HepG2 (cell line): ENCODE data around the gene MLYCD. TPM values are rescaled to one million over a fixed set of nuclear protein-coding genes. Genes with fewer than 3 reads are reported as not detected.

Experiments used
- GABPA ChIP-seq, 2 experiments: IDR thresholded peaks; 2 replicates each; pipeline ENCODE4 v1.6.1; 2011 to 2016; ENCODE audit warnings: low read depth in 2 of 2, low read length in 1 of 2, missing biosample characterization in 1 of 2, missing genetic modification characterization in 1 of 2
- GATAD2A ChIP-seq: IDR thresholded peaks from 2 replicates; pipeline ENCODE4 v1.6.1; 2016
- MYC ChIP-seq: sonication (generic); formaldehyde crosslinking; IDR thresholded peaks from 2 replicates; pipeline ENCODE4 v1.9.0; 2021; ENCODE audit warnings: missing genetic modification reagents, borderline replicate concordance
- REPIN1 ChIP-seq: sonication (generic); formaldehyde crosslinking; IDR thresholded peaks from 2 replicates; pipeline ENCODE4 v1.8.0; 2022; ENCODE audit warnings: missing genetic modification reagents, low read depth, mild to moderate bottlenecking, borderline replicate concordance
- RXRB ChIP-seq: IDR thresholded peaks from 2 replicates; pipeline ENCODE4 v1.6.1; 2016; ENCODE audit warnings: borderline replicate concordance, missing genetic modification reagents, missing compliant biosample characterization
- SMYD3 ChIP-seq: sonication (generic); formaldehyde crosslinking; IDR thresholded peaks from 2 replicates; pipeline ENCODE4 v1.8.1; 2023; ENCODE audit warnings: mild to moderate bottlenecking, missing genetic modification reagents
- ZNF138 ChIP-seq: sonication (generic); formaldehyde crosslinking; IDR thresholded peaks from 2 replicates; pipeline ENCODE4 v1.5.0; 2020; ENCODE audit warnings: mild to moderate bottlenecking, low read depth, missing genetic modification reagents
- ZNF143 ChIP-seq: sonication (generic); formaldehyde crosslinking; IDR thresholded peaks from 2 replicates; pipeline ENCODE4 v1.4.0; 2020; ENCODE audit warnings: missing genetic modification reagents
- ZNF225 ChIP-seq: sonication (generic); formaldehyde crosslinking; IDR thresholded peaks from 2 replicates; pipeline ENCODE4 v1.4.0; 2020; ENCODE audit warnings: mild to moderate bottlenecking, missing genetic modification reagents
- ZNF3 ChIP-seq: IDR thresholded peaks from 2 replicates; pipeline ENCODE4 v1.7.0; 2017; ENCODE audit warnings: inconsistent platforms
- ZNF44 ChIP-seq: sonication (generic); formaldehyde crosslinking; IDR thresholded peaks from 2 replicates; pipeline ENCODE4 v1.5.1; 2020; ENCODE audit warnings: mild to moderate bottlenecking, missing genetic modification reagents
- ZNF550 ChIP-seq: sonication (generic); formaldehyde crosslinking; IDR thresholded peaks from 2 replicates; pipeline ENCODE4 v1.4.0; 2020; ENCODE audit warnings: mild to moderate bottlenecking, missing genetic modification reagents, borderline replicate concordance
- ZNF564 ChIP-seq: sonication (generic); formaldehyde crosslinking; IDR thresholded peaks from 2 replicates; pipeline ENCODE4 v1.8.1; 2023; ENCODE audit warnings: mild to moderate bottlenecking, missing genetic modification reagents
- ZNF607 ChIP-seq: sonication (generic); formaldehyde crosslinking; IDR thresholded peaks from 2 replicates; pipeline ENCODE4 v1.5.1; 2020; ENCODE audit warnings: missing genetic modification reagents, mild to moderate bottlenecking, borderline replicate concordance
- ZSCAN25 ChIP-seq: sonication (generic); formaldehyde crosslinking; IDR thresholded peaks from 2 replicates; pipeline ENCODE4 v1.8.0; 2022; ENCODE audit warnings: mild to moderate bottlenecking, missing genetic modification reagents
- polyA plus RNA-seq, 8 experiments: library from polyadenylated mRNA; depleted of rRNA in 3 of 8; stranded (reverse) in 7 of 8; unstranded in 1 of 8; fragments of >200 nt; fragmentation: Illumina TruSeq in 4 of 8; extraction: Trizol in 4 of 8; gene quantifications; 2 replicates each; pipeline versions ENCODE4 v1.2.1 to v1.2.3, GENCODE V29; 2011 to 2016; ENCODE audit warnings: low read depth in 4 of 8, missing spikeins in 1 of 8, mixed read lengths in 1 of 8; ENCODE audit not compliant: insufficient read depth in 1 of 8
- total RNA-seq, 5 experiments: library from RNA; depleted of rRNA; stranded (reverse); fragments of >200 nt; fragmentation: Illumina TruSeq; extraction: Trizol; gene quantifications; 2 replicates each; pipeline ENCODE4 v1.2.3, GENCODE V29; 2016; ENCODE audit warnings: low read depth in 1 of 5
- TF ChIP-seq, protein P1 (sequence below): sonication (generic); formaldehyde crosslinking; IDR thresholded peaks from 2 replicates; pipeline ENCODE4 v1.4.0; 2020; ENCODE audit warnings: missing genetic modification reagents, borderline replicate concordance
- TF ChIP-seq, protein P2 (sequence below): sonication (generic); formaldehyde crosslinking; IDR thresholded peaks from 2 replicates; pipeline ENCODE4 v1.4.0; 2020; ENCODE audit warnings: mild to moderate bottlenecking, missing genetic modification reagents
- TF ChIP-seq, protein P3 (sequence below): sonication (generic); formaldehyde crosslinking; IDR thresholded peaks from 2 replicates; pipeline ENCODE4 v1.5.0; 2020; ENCODE audit warnings: mild to moderate bottlenecking, missing genetic modification reagents

The MLYCD gene
- total and polyA plus RNA-seq, 2 of the 13 experiments (the other 11 are each of a cell fraction or from before 2014, with no cell fraction given) = 1.8 to 4.0 TPM

DNA sequence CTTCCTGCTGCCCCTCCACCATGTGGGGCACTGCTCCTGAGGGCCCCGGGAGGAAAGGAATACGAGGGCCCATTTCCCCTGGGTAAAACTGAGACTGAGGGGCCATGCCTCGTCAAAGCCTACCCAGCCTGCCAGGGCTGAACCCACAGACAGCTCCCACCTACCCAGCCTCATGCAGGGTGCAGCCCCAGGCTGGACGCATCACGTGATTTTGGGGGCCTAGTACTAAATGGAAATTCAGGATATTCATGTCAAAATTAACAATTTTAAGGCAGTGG is 50.7 kb downstream of the MLYCD start (continued):
- TF ChIP-seq, protein P1, sequence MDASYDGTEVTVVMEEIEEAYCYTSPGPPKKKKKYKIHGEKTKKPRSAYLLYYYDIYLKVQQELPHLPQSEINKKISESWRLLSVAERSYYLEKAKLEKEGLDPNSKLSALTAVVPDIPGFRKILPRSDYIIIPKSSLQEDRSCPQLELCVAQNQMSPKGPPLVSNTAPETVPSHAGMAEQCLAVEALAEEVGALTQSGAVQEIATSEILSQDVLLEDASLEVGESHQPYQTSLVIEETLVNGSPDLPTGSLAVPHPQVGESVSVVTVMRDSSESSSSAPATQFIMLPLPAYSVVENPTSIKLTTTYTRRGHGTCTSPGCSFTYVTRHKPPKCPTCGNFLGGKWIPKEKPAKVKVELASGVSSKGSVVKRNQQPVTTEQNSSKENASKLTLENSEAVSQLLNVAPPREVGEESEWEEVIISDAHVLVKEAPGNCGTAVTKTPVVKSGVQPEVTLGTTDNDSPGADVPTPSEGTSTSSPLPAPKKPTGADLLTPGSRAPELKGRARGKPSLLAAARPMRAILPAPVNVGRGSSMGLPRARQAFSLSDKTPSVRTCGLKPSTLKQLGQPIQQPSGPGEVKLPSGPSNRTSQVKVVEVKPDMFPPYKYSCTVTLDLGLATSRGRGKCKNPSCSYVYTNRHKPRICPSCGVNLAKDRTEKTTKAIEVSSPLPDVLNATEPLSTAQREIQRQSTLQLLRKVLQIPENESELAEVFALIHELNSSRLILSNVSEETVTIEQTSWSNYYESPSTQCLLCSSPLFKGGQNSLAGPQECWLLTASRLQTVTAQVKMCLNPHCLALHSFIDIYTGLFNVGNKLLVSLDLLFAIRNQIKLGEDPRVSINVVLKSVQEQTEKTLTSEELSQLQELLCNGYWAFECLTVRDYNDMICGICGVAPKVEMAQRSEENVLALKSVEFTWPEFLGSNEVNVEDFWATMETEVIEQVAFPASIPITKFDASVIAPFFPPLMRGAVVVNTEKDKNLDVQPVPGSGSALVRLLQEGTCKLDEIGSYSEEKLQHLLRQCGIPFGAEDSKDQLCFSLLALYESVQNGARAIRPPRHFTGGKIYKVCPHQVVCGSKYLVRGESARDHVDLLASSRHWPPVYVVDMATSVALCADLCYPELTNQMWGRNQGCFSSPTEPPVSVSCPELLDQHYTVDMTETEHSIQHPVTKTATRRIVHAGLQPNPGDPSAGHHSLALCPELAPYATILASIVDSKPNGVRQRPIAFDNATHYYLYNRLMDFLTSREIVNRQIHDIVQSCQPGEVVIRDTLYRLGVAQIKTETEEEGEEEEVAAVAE = no peak
- no peak for TF ChIP-seq ZNF138 (CRISPR knock-in tag)
- TF ChIP-seq, protein P2, sequence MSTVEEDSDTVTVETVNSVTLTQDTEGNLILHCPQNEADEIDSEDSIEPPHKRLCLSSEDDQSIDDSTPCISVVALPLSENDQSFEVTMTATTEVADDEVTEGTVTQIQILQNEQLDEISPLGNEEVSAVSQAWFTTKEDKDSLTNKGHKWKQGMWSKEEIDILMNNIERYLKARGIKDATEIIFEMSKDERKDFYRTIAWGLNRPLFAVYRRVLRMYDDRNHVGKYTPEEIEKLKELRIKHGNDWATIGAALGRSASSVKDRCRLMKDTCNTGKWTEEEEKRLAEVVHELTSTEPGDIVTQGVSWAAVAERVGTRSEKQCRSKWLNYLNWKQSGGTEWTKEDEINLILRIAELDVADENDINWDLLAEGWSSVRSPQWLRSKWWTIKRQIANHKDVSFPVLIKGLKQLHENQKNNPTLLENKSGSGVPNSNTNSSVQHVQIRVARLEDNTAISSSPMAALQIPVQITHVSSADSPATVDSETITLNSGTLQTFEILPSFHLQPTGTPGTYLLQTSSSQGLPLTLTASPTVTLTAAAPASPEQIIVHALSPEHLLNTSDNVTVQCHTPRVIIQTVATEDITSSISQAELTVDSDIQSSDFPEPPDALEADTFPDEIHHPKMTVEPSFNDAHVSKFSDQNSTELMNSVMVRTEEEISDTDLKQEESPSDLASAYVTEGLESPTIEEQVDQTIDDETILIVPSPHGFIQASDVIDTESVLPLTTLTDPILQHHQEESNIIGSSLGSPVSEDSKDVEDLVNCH (CRISPR knock-in tag) = no peak
- no peak for TF ChIP-seq ZNF550 (CRISPR knock-in tag)
- TF ChIP-seq, protein P3, sequence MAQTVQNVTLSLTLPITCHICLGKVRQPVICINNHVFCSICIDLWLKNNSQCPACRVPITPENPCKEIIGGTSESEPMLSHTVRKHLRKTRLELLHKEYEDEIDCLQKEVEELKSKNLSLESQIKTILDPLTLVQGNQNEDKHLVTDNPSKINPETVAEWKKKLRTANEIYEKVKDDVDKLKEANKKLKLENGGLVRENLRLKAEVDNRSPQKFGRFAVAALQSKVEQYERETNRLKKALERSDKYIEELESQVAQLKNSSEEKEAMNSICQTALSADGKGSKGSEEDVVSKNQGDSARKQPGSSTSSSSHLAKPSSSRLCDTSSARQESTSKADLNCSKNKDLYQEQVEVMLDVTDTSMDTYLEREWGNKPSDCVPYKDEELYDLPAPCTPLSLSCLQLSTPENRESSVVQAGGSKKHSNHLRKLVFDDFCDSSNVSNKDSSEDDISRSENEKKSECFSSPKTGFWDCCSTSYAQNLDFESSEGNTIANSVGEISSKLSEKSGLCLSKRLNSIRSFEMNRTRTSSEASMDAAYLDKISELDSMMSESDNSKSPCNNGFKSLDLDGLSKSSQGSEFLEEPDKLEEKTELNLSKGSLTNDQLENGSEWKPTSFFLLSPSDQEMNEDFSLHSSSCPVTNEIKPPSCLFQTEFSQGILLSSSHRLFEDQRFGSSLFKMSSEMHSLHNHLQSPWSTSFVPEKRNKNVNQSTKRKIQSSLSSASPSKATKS (CRISPR knock-in tag) = no peak
- TF ChIP-seq GABPA (IDR thresholded peaks at IDR 0.05; ENCODE audit: low read depth, low read length) = no peak
- no peak for TF ChIP-seq GABPA (CRISPR knock-in tag; IDR thresholded peaks at IDR 0.05; ENCODE audit: low read depth)
- 0 out of 2 replicates have a peak, but pooled peaks have one; percentile 13 for TF ChIP-seq MYC (CRISPR knock-in tag)
- TF ChIP-seq GATAD2A (CRISPR knock-in tag) = no peak
- no peak for TF ChIP-seq ZSCAN25 (CRISPR knock-in tag)
- TF ChIP-seq REPIN1 (CRISPR knock-in tag) = 0 out of 2 replicates have a peak, but pooled peaks have one; percentile 42
- TF ChIP-seq ZNF607 (CRISPR knock-in tag) = no peak
- TF ChIP-seq RXRB (CRISPR knock-in tag) = no peak
- TF ChIP-seq ZNF225 (CRISPR knock-in tag) = no peak
- TF ChIP-seq ZNF564 = no peak
- 0 out of 2 replicates have a peak, but pooled peaks have one; percentile 10 for TF ChIP-seq ZNF143 (CRISPR knock-in tag)
- TF ChIP-seq SMYD3 (CRISPR knock-in tag) = no peak
- no peak for TF ChIP-seq ZNF3 (CRISPR knock-in tag)
- TF ChIP-seq ZNF44 (CRISPR knock-in tag) = peak; percentile 13; the same call in 1 of the 2 replicates
